Sciatic nerve (tissue), 2 donors: Measurements from ENCODE around the gene QRFP. TPM values are rescaled to one million over a fixed set of nuclear protein-coding genes. Genes with fewer than 3 reads are reported as not detected.
A peak's percentile ranks its signal among the peaks of the same experiment; 100 is the strongest.
"Not testable (repeated sequence)": the region's sequence is repeated elsewhere in the genome, so short reads cannot be mapped to it uniquely, and the experiment has no call there.

Experiments used
- ATAC-seq: fragments of 200-7000 bp; cut with Tn5 transposase; one replicate; pipeline ENCODE4 v1.9.1; 2020; ENCODE audit warnings: mild to moderate bottlenecking, moderate library complexity
- DNase-seq: peaks from one replicate; pipeline ENCODE4 v3.0.0-alpha.2; 2020; ENCODE audit warnings: low spot score
- intact Hi-C: fragments of 100-400 bp; cut with DNase I; formaldehyde crosslinking; loops from one replicate; pipeline ENCODE4 v1.14.2; 2022
- total RNA-seq: library from RNA; stranded (reverse); fragmentation: NEBNext Ultra II Directional; extraction: Animal tissue kit (Norgen Biotek cat#: 25700); gene quantifications from one replicate; pipeline ENCODE4 v1.2.1, GENCODE V29; 2021
- donor health status: DM: no; HTN: no; CAD: no.
- donor health status: DM: no; HTN: no; CAD: no.

QRFP gene
- total RNA-seq, 1 donor from 2014 or later, result not detected

DNA sequence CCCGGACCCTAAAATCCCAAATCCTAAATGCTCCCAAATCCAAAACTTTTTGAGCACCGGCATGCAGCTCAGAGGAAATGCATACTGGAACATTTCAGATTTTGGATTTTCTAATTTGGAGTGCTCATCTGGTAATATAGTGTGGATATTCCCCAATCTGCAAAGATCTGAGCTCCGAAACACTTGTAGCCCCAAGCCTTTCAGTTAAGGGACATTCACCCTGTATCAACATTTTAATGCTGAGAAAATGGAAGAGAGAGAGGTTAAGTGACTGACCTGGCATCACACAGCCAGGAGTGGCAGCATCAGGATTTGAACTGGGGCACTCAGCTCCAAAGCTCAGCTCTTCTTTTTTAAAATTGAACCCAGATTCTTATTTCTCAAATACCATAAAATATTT, 30.7 kb downstream of the QRFP start:
- ATAC-seq (no peak), DNase-seq (peak; percentile 2)
- intact Hi-C loops, result no loop called here

DNA sequence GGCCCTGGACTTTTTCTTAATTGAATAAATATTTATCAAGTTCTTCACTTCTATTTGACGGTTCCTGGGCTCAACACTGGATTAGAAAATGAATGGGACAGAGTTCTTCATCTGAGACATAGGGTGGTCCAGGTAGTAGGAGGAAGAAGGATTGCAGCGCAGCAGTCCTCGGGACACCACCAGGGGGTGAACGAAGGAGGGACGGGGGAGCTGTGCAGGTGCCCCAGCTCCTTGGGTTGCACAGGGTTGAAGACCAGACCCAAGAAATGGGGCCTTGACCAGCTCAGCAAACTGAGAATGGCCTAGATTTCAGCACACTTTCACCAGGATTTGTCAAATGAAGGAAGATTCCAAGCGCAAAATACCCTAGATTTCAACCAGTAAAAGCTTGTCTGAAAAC, 32.1 kb downstream of the QRFP start:
- intact Hi-C loops, result loop anchor here (5.0 kb wide), 2 partner anchors 92 to 157 kb away; no protein-coding TSS in a partner anchor
- peak; percentile 51 for DNase-seq
- ATAC-seq, result no peak

DNA sequence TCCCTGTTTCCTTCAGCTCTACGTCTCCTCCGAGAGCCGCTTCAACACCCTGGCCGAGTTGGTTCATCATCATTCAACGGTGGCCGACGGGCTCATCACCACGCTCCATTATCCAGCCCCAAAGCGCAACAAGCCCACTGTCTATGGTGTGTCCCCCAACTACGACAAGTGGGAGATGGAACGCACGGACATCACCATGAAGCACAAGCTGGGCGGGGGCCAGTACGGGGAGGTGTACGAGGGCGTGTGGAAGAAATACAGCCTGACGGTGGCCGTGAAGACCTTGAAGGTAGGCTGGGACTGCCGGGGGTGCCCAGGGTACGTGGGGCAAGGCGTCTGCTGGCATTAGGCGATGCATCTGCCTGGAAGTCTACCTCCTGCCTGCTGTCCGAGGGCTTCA, 33.9 kb downstream of the QRFP start:
- ATAC-seq (no peak), DNase-seq (peak; percentile 63)
- intact Hi-C loops, result loop anchor here (5.0 kb wide), 2 partner anchors 90 to 155 kb away; no protein-coding TSS in a partner anchor

DNA sequence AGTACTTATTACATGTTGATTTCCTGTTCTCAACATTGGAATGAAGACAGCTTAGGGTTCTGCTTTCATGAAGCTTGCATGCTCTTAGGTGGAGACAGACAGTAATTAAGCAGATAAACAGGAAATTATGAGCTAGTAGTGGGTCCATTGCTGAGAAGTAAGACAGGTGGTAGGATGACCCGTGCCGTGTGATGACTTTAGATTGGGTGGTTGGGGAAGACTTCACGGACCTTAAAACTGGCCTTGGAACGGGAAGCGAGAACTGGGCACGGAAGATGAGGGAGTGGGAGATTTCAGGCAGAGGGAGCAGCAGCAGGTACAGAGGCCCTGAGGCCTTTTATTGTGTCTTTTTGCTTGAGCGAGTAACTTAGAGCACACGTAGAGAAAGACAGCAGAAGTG, 34.4 kb downstream of the QRFP start:
- intact Hi-C loops, result loop anchor here (5.0 kb wide), 2 partner anchors 90 to 155 kb away; no protein-coding TSS in a partner anchor
- ATAC-seq, result no peak
- peak; percentile 43 for DNase-seq

DNA sequence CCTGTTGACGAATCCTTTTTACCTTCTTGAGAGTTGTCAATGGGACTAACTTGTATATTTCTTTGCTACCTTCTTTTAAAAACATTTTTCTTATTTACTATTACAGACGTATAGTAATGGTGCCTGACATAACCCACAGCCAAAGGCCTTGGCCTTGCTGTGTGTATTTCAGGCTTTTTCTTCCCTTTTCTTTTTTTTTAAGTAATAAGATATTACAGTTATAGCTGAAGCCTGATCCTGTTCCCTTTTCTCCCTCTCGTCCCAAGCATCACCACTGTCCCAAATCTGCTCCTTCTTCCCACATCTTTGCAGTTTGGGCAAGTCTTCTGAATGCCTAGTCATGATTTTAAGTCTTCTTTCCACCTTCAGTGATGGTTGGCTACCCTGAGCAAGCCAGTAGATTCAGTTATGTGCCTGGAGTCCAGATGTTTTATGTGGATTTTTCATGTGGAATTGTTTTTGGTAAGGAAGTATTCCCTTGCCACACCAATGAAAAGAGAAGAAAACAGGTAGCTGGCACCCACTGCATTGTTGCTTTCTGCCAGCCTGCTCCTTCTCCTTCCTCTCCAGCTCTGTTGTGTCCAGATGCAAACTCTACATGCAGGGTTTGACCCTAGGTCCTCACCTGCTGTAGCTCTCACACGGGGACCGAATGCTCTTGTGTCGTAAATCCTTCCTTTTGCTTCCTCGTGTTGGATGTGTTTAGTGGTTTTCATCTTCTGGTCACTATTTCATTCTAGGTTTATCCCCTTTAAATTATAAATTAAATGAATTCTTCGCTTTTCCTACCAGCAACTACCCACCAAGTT, 35.0 kb downstream of the QRFP start:
- DNase-seq, result peak; percentile 48
- ATAC-seq, result no peak
- intact Hi-C loops, result loop anchor here (5.0 kb wide), 2 partner anchors 89 to 154 kb away; no protein-coding TSS in a partner anchor

DNA sequence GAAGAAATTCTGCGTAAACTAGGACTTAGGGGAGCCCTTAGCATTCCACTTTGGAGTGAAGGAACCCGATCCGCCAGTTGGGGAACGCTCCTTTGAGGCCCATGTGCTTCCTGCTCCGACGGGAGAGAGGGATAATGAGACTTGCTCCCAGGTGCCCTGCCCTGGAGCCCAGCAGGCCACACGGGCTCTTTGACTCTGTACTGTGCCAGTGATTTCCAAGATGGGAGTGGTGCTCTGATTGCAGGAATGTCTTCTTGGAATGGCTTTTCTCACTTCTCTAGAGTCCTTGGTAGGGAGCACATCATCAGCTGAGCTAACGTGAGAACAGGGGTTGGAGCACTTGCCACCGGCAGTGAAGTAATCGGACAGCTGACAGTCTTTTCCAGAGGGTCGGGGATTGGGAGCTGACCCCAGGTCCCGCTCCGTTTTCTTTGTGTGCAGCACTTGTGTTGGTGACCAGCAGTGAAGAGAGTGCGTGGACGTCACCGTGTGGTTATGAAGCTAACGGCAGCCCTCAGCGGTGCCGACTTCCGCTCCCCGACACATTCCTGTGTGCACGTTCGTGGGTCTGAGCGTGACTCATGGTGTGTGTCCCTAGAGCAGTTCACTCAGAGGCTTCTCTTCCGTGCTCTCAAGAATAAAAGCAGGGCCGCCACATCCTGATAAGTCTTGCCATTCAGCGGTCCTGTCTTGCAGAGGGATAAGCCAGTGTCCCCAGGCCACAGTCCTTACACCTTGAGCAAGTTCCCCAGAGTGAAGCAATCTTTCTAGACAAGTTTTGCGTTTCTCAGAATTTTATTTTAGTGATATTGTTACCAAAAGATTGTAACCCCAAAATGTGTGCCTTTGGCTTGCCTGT, 35.9 kb downstream of the QRFP start:
- peak; percentile 93 for ATAC-seq
- intact Hi-C loops, result loop anchor here (5.0 kb wide), 2 partner anchors 88 to 153 kb away; no protein-coding TSS in a partner anchor
- peak; percentile 87 for DNase-seq

DNA sequence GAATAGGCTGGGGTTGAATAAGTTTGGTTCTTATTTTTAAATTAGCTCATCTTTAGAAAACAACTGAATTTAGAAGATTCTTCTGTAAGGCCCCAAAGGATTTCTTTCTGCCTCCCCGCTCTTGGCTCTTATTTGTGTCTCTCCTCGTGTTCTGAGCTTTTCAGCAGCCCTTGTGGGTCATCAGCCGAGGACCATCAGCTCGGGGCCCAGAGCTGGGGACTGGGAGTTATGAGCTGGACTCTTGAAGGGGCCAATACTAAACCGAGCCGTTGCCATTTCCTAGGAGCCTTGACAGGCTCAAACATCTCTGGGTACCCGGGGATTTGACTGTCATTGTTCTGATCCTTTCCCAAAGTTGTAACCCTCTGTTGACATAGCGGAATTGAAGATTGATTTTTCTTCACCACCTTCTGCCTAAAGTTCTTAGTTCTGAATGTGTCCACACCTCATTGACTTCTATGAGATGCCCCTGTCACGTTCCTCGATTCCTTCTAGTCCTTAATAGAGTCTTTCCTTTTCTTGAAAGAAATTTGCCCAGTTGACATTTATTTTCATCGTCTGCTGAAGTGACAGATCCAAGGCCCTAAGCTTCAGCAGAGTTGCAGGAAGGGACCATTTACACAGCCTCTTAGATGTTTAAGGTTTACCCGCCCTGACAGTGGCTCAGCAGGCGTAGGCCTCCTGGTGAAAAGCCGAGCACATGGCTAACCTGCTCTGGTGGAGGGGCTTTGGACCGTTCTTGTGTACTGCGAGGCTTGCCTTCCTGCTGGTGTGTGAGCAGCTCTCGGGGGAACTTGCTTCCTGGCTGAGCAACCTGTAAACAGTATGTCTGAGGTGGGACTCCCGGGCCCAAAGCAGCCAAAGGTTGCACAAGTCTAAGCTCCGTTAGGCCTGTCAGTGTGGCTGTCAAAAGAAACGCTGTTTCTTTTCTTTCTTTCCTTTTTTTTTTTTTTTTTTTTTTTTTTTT, 37.6 kb downstream of the QRFP start:
- intact Hi-C loops, result no loop called here
- peak; percentile 59 for DNase-seq
- peak; percentile 18 for ATAC-seq

DNA sequence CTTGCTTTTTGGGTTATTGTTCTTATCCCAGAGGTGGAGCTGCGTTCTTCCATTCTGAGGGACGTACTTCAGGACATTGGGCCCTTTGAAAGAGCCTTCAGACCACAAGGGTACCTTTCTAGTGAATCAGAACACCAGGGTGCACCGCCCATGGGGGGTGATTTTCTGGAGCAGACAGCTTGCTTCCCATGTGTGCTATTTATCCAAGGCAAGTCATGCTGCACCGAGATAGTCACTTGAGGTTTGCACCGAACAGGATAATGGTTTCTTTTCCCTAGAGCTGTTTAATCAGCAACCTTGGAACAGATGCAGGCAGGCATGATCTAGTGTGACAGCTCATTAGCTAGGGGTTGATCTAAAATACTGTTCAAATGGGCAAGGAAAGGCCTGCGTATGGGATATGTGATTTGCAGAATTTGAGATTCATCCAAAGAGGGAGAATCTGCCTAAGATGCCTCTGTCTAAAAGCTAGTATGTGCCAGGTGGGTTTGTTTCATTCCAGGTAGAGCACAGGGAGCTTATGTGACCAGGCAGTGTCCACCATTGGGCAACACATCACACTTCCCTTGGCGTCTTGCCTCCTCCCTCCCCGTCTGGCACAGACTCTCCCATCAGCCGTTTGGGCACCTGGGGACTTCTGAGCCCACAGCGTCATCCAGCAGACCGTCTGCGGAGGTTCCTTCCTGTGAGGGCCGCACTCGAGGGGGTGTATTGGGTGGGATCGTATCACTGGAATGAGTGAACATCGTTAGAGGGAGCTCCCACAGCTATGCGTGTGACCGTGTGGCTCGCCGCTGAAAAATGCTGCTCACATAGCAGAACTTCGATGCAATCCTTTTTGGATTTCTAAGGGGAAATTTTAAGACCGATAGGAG, 38.5 kb downstream of the QRFP start:
- peak; percentile 82 for DNase-seq
- intact Hi-C loops, result no loop called here
- peak; percentile 69 for ATAC-seq

DNA sequence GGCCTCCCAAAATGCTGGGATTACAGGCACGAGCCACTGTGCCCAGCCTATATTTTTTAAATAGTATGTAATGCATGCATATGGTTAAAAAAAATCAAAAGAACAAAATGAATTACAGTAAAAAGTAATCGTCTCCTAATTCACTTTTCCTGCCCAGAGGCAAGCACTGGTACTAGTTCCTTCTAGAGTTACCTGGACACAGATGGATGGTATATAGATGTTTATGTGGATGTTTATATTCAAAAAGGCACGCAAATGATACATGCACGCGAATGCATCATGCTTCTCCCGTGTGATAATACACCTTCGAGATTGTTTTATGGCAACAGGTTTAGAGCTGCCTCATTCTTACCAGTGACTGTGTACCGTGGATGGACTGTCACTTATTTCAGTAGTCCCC, 40.1 kb downstream of the QRFP start:
- ATAC-seq (no peak), DNase-seq (no peak)
- intact Hi-C loops, result no loop called here

DNA sequence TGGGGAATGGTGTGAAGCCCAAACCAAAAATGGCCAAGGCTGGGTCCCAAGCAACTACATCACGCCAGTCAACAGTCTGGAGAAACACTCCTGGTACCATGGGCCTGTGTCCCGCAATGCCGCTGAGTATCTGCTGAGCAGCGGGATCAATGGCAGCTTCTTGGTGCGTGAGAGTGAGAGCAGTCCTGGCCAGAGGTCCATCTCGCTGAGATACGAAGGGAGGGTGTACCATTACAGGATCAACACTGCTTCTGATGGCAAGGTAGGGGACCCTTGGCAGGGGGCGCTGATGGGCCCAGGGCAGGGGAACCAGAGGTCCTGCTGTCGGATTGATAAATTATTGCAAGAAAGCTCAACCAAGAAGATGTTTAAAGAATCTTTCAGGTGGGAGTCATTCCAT, 41.8 kb downstream of the QRFP start:
- ATAC-seq, result no peak
- intact Hi-C loops, result no loop called here
- DNase-seq, result peak; percentile 48

DNA sequence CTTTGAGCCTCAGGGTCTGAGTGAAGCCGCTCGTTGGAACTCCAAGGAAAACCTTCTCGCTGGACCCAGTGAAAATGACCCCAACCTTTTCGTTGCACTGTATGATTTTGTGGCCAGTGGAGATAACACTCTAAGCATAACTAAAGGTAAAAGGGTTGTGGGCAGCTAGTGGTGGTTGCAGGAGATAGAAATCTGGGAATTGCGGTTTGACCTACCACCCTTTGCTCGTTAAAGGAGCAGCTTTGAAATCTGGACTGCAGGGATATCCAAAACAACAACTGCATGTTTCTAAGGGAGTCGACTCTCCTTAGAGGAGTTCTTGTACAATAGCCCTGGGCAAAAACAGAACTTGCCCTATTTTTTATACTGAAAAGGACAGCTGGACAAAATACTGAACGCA, 42.5 kb downstream of the QRFP start:
- intact Hi-C loops, result no loop called here
- peak; percentile 71 for ATAC-seq
- DNase-seq, result peak; percentile 50

DNA sequence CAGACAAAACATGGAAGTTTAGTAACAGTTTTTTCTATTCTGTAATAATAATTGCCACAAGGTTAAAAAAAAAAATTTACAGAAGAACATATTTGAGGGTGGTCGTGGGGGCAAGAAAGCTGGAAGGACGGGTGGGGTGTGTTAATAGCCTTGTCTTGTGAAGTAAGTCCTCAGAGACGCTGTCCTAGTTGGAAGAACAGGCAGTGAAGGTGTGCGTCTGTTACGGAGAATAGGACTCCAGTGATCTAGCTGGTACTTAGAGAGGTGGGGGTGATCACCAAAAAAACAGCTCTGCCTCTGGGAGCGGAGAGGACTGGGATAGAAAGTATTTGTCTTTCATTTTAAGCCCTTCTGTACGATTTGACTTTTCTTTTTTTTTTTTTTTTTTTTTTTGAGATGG, 43.8 kb downstream of the QRFP start:
- intact Hi-C loops, result no loop called here
- peak; percentile 14 for DNase-seq

DNA sequence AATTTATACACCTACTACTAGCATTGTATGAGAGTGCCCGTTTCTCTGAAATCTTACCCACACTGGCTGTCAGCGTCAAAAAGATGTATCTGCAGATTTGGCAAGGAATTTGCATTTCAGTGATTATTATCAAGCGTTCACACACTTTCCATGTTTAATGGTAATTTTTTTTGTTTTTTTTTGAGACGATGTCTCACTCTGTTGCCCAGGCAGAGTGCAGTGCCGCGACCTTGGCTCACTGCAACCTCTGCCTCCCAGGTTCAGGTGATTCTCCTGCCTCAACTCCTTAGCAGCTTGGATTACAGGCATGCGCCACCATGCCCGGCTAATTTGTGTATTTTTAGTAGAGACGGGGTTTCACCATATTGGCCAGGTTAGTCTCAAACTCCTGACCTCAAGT, 47.3 kb downstream of the QRFP start:
- intact Hi-C loops, result no loop called here
- DNase-seq (no peak), ATAC-seq (no peak)

More for the DNA sequence above, 43.8 kb downstream of the QRFP start:
- ATAC-seq, result no peak

DNA sequence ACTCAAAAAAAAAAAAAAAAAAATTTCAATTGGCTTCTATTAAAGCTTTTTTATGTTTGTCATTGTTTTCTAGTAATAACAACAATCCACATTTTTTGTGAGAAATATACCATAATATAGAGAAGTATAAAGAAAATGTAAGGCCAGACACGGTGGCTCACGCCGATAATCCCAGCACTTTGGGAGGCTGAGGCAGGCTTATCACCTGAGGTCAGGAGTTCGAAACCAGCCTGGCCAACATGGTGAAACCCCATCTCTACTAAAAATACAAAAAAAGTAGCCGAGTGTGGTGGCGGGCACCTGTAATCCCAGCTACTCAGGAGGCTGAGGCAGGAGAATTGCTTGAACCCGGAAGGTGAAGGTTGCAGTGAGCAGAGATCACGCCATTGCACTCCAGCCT, 48.1 kb downstream of the QRFP start:
- intact Hi-C loops, DNase-seq, ATAC-seq: not testable (repeated sequence)

DNA sequence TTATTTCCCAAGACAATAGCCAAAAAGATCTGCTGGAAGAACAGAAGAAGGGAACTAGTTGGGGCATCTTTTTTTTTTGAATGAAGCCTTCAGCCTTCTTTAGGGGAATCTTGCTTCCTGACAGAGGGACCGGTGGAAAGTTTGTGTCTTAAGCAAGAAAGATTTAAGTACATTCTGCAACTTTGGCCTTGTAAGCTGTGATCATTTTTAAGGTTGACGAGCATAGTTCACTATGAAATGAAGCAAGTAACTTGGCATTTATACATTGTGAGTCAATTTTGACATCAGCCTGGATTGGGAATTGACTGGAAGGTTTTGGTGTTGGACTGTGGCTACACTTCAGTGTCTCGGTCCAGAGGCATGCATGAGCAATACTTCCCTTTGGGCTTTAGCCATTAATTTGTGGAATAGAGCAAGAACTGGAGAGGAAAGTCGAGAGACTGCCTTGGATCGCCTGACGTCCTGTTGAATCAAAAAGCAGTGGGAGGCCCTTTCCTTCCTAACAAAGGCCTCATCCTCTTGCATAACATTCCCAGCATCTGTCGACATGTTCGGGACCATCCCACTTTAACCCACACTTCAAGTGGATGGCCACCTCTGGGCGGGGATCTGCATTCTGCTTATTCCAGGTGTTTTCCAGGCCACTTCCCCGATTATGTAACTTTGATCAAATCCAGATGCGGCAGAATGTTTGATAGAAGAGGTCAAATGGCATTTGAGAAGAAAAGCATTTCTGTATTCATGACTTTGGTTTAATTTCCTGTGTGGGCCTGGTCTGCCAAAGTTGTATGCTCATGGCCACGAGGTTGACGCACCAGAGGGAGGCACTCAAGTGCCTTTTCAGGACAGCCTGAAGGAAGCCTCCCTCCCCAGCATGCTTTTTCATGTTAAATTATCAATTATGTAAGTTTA, 49.0 kb downstream of the QRFP start:
- DNase-seq (peak; percentile 86), ATAC-seq (peak; percentile 92)
- intact Hi-C loops, result no loop called here

DNA sequence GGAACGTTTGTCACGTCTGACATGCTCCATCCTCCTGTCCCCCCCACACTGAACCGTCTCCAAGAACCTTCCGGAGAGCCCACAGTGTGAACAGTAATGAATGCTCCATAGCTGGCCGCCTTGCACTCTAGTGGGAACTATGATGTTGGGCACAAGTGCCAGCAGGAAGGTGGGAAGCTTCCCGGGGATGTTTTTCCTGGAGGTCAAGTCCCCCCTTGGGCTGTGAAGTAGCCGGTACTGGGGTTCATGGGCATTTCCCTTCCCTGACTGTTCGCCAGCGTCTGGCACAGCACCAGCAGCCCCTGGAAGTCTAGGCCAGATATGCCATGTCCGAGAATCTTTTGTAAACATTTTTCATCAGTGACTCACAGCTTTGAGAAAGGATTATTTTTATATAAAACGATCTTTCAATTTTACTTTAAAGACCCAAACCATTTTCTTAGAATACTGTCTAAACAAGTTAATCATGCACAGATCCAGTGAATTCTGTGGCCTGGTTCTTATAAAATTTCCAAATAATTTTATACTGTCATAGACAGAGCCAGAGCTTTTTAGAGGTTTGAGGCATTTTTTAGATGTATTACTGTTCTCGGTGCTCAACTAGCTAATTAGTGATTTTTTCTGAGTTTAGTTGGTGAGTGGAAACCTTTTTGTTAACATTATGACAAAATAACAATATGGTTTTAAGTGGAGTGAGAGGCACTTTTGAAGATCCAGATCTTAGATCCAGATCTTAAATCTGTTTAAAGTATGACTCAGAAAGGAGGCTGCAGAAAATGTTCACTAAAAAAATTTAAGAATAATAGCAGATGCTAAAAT, 49.9 kb downstream of the QRFP start:
- DNase-seq (peak; percentile 82), ATAC-seq (peak; percentile 47)
- intact Hi-C loops, result no loop called here
